Activated T-cell treated with anti-CD3 and anti-CD28 coated beads for 24 hours (primary cell): ENCODE data around the gene ZNF548.

ENCODE experiments used
- DNase-seq: peaks from one replicate; pipeline ENCODE4 v3.0.0-alpha.2; 2020; ENCODE audit warnings: low read depth

Gene ZNF548

DNA sequence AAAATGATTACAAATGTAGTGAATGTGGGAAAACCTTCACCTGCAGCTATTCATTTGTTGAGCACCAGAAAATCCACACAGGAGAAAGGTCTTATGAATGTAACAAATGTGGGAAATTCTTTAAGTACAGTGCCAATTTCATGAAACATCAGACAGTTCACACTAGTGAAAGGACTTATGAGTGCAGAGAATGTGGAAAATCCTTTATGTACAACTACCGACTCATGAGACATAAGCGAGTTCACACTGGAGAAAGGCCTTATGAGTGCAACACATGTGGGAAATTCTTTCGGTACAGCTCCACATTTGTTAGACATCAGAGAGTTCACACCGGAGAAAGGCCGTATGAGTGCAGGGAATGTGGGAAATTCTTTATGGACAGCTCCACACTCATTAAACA, 9.2 kb downstream of the ZNF548 start:
- DNase-seq = no peak

DNA sequence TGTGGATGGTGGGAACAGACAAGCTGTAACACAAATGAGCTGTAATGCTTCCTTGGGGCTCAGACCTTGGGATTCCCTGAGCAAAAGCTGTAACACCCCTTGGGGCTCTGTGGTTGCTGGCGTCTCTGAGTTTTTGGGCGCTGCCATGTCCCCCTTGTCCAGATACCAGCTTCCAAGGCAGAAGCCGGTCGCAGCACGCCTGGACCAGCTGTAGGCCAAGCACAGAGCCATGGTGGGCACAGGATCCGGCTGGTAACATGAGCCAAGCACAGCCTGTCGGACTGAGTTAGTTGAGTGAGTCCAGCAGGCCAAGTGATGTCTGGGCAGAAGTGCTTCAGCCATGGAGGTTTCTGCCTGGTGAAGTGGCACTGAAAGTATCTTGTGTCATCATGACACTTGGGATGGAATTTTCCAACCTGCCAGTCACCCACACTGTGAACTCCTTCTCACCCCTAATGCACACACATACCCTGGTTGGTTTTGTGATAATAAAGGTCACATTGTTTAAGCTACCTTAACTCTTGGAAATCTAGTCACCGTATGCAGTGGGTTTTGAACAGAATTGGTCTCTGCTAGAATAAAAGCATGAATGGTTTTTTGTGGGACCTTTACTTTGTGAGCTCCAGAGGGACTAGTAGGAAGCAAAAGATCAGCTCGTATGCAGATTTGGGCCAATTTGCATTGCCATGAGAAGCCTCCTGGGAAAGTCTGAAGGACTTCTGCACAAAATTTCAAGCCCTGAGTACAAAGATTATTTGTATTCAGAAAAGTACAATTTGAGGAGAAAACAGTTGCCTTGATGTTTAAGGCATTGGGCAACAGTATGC, 14.3 kb downstream of the ZNF548 start:
- DNase-seq = no peak

- peak; percentile 63 for DNase-seq
Observed at GRCh38 chr19:57406516-57407123, 17.0 kb downstream of the ZNF548 start.

DNA sequence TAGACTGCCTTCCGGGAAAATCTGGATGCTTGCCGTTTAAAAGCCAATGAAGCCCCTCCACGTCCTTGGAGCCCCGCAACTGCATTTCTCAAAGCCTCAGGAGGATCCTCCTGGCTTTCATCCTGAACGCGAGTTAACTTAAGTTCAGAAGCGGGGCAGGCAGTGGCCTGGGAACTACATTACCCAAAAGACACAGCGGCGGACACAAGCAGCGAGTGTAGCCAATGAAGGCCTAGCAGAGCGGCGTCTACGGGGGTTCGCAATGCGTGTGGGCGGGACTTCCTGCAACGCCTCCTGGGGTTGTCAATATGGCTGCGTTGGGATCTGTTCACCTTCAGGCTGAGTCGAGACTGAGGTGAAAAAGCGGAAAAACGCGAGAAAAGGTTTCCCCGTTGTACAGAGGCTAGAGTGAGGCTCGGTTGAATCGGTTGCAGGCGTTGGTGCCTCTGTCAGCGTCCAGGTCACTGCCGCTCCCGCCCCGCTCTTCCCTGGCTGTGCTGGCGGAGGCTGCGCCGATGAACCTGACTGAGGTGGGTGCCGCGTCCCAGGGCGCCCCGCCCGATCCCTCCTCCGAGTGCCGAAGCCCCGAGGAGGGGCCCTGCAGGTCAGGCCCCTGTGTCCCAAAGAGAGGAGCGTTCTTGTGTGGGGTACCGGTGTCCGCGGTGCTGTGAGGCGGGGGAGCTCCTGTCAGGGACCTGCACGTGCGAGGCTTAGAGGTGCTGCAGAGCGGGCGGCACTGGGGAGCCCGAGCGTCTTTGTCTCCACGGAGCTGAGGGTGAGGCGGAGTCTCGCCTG, 21.4 kb downstream of the ZNF548 start, which contains the start of gene ZNF17:
ZNF17 (plus strand) TSS at position 285 of the 795 bp plus-strand sequence. CDS start 2,455 bp downstream, outside the sequence.
- peak; percentile 91 for DNase-seq

- DNase-seq = no peak
Observed at GRCh38 chr19:57419439-57419838, 29.8 kb downstream of the ZNF548 start.

- DNase-seq = no peak
Observed at GRCh38 chr19:57421037-57421436, 31.4 kb downstream of the ZNF548 start.

DNA sequence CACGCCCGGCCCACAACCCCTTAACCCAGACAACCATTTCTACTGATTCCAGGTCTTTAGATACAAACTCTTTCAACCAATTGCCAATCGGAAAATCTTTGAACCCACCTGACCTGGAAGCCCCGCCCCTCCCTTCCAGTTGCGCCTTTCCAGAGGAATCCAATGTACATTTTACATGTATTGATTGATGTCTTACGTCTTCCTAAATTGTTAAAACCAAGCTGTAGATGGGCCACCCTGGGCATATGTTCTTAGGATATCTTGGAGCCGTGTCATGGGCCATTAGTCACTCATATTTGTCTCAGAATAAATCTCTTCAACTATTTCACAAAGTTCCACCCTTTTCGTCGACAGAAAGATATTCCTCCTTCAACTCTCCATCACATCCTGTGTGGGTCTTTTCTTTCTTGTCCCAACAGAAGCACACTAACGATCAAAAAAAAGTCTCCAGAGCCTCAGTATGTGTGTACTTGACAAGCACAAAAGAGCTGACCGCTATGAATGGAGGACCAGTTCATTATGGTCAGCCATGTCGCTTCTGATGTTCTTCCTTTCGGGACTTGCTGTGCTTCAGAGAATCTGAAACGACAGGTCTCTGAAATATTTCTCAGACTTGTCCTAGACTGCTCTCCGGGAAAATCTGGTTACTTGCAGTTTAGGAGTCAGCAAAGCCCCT, 44.9 kb downstream of the ZNF548 start:
- no peak for DNase-seq

DNA sequence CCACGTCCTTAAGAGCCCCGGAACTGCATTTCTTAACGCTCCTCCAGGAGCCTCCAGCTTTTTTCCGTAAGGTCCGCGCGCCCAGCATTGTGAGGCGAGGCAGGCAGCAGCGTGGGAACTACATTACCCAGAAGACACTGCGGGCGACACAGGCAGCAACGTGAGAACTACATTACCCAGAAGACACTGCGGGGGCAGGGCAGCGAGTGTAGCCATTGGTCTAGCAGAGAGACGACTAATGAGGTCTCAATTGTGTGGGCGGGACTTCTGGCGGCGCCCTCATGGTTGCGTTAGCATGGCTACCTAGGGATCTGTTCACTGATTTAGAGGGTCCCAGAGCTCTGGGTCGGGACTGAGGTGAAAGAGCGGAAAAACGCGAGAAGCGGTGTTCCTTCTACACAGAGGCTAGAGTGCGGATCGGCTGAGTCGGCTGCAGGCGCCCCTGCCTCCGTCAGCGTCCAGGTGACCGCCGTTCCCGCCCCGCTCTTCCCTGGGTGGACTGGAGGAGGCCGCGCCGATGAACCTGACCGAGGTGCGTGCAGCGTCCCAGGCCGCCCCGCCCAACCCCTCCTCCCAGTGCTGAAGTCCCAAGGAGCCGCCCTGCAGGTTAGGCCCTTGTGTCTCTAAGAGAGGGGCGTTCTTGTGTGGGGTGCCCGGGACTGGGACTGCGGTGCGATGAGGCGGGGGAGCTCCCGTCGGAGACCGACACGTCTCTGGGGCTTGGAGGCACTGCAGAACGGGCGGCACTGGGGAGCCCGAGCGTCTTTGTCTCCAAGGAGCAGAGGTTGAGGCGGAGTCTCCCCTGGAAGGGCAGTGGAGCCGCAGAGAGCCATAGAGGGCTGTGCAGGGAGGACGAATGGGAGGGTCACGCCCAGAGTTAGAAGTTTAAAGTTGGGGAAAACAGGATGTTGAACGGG, 45.7 kb downstream of the ZNF548 start, which contains the start of gene ZNF749:
ZNF749 (plus strand) TSS at position 264 of the 917 bp plus-strand sequence; CDS start at position 518, 254 bp downstream.
- DNase-seq = peak; percentile 96

- no peak for DNase-seq
Observed at GRCh38 chr19:57436417-57436816, 46.8 kb downstream of the ZNF548 start.

GRCh38 chr19:57437931-57438330, 48.3 kb downstream of the ZNF548 start:
- DNase-seq = no peak

GRCh38 chr19:57438925-57439324, 49.3 kb downstream of the ZNF548 start:
- no peak for DNase-seq

DNA sequence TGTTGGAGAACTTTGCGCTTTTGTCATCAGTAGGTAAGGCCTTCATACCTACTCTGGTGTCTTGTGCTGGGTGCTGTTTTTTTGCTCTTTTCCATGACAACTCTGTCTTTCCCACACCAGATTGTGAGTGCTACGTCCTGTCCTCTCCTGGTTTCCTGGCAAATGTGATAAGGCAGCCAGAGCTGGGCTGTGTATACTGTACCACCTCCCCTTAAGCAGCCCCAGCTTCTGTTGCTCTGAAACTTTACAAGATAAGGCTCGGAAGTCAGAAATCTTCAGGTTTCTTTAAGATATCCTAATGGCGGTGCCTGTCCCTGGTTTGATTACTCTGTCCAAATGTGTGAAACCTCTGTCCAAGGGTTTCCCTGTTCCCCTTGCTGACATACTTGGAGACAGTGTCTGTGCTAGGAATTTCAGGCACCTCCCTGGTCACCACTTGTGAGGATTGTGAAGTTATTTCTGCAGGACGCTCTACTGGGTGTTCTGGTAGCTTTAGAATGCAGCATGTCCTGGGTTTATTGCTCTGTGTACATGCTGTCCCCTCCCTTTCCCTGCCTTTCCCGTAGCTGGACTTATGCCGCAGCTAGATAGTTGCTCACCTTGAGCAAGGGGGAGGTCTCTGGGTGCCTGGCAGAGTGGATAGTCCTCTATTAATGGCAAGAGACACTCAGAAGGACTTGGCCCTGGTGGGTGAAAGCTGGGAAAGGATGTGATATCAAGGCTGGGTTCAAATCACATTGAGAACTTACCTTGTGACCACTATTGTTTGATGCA, 52.5 kb downstream of the ZNF548 start:
- no peak for DNase-seq

GRCh38 chr19:57443121-57443696, 53.6 kb downstream of the ZNF548 start:
- DNase-seq = no peak

DNA sequence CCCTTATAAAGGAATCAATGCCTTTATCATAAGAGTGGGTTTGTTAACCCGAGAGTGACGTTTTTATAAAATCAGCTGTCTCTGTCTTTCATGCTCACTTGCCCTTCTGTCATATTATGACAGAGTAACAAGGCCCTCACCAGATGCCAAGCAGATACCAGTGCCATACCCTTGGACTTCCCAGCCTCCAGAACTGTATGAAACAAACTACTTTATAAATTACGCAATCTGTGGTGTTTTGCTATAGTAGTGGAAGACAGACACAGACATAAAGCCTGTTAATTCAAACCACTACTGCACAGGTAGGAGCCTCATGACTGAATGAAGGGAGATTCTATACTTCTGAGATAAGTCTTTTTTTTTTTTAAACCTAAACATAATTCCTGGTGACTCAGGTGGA, 62.7 kb downstream of the ZNF548 start:
- DNase-seq = no peak
